Bronchial epithelial cell (primary cell): Measurements from ENCODE around the gene GFRA1. TPM values are rescaled to one million over a fixed set of nuclear protein-coding genes. Genes with fewer than 3 reads are reported as not detected.
A peak's percentile ranks its signal among the peaks of the same experiment; 100 is the strongest.

Source experiments
- DNase-seq: peaks from one replicate; pipeline ENCODE4 v3.0.0-alpha.2; 2010; ENCODE audit warnings: low read depth
- FAIRE-seq: peaks from 2 replicates; lab custom pipeline; 2011; peaks lifted over from hg19 to GRCh38; lab: Jason Lieb, UNC
- H3K27me3 ChIP-seq: 2 replicates; pipeline ENCODE4 v1.5.1; 2011; ENCODE audit warnings: low read length; ENCODE audit not compliant: control insufficient read depth, insufficient read depth
- H3K36me3 ChIP-seq: 2 replicates; pipeline ENCODE4 v1.5.1; 2011; ENCODE audit warnings: low read length; ENCODE audit not compliant: control insufficient read depth, insufficient read depth
- H3K4me3 ChIP-seq: 2 replicates; pipeline ENCODE4 v1.5.1; 2011; ENCODE audit warnings: mild to moderate bottlenecking, low read depth, low read length, control low read depth
- total RNA-seq: library from RNA; depleted of rRNA; stranded (reverse); fragments of >200 nt; gene quantifications from 2 replicates; pipeline ENCODE4 v1.2.1, GENCODE V29; 2014
- TF ChIP-seq, protein P1 (sequence below): IDR thresholded peaks from 2 replicates; pipeline ENCODE4 v1.5.1; 2011; ENCODE audit warnings: mild to moderate bottlenecking, moderate library complexity, low read length, control low read depth, inconsistent platforms; ENCODE audit not compliant: insufficient read depth, severe bottlenecking

GFRA1 gene
- total RNA-seq, 1 donor from 2014 or later, result under 0.01 TPM

DNA sequence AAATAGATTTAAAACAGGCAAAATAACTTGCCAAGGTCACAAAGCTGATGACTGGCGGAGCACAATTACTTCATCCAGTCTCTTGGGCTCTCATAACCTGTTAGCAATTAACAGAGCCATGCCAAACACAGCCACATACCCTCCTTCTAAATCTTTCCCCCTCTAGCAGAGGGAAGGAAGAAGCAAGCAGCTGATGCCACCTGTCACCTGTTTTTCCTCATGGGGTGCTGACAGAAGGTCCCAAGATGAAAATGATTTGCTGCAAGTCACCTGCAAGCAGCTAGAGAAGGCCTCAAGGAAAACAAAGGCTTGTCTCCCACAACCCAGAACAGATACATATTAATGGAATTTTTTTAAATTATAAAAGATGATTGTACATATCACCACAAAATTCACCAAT, 117.8 kb downstream of the GFRA1 start:
- no peak for FAIRE-seq
- TF ChIP-seq, protein P1, sequence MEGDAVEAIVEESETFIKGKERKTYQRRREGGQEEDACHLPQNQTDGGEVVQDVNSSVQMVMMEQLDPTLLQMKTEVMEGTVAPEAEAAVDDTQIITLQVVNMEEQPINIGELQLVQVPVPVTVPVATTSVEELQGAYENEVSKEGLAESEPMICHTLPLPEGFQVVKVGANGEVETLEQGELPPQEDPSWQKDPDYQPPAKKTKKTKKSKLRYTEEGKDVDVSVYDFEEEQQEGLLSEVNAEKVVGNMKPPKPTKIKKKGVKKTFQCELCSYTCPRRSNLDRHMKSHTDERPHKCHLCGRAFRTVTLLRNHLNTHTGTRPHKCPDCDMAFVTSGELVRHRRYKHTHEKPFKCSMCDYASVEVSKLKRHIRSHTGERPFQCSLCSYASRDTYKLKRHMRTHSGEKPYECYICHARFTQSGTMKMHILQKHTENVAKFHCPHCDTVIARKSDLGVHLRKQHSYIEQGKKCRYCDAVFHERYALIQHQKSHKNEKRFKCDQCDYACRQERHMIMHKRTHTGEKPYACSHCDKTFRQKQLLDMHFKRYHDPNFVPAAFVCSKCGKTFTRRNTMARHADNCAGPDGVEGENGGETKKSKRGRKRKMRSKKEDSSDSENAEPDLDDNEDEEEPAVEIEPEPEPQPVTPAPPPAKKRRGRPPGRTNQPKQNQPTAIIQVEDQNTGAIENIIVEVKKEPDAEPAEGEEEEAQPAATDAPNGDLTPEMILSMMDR, result no peak
- DNase-seq, result no peak

DNA sequence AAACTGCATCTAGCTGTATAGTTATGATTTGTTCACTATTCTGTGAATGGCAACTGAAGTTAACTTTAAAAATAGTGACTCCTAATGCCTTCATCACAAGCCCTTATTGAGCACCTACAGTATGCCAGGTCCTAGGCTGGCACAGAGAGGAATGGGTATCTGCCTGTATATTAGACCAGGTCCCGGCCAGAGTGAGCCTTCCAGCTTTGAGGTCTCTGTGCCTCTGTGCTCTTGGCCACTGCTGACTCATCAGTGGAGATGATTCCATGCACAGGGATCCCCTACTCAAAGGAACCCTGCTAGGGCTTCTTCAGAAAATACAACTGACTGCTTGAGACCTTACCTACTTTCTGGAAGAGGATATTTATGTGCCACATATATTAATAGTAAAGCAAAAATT, 118.4 kb downstream of the GFRA1 start:
- H3K36me3 ChIP-seq, result no peaks in the 10 kb centered on the region
- DNase-seq (no peak), FAIRE-seq (no peak)
- H3K27me3 ChIP-seq, result no peaks in the 10 kb centered on the region
- TF ChIP-seq, protein P1, result no peak
- H3K4me3 ChIP-seq, result no peak overlapping the region

More for the DNA sequence above, 117.8 kb downstream of the GFRA1 start:
- Histone ChIP-seq H3K27me3 (no peaks in the 10 kb centered on the region), H3K36me3 (no peaks in the 10 kb centered on the region), H3K4me3 (no peak overlapping the region)

DNA sequence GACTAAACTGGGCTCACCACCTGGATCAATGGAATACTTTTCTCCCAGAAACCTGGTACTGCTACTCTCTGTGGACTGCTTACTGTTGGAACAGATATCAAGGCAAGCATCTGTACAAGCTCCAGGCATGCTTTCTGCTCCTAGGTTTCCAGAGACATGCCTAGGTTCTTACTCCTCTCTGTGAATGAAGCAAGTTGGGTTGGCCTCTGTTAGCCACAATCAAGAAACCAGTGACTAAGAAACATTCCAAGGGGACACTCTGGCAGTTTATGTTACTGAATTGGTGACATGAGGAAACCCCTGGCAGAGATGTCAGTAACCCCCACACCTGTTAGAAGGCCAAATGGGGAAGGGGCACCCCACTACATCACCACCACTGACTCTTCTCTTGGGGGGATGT, 121.9 kb downstream of the GFRA1 start:
- Histone ChIP-seq H3K36me3 (no peaks in the 10 kb centered on the region), H3K4me3 (no peak overlapping the region), H3K27me3 (no peaks in the 10 kb centered on the region)
- TF ChIP-seq, protein P1, result no peak
- peak; percentile 40 for FAIRE-seq
- no peak for DNase-seq

DNA sequence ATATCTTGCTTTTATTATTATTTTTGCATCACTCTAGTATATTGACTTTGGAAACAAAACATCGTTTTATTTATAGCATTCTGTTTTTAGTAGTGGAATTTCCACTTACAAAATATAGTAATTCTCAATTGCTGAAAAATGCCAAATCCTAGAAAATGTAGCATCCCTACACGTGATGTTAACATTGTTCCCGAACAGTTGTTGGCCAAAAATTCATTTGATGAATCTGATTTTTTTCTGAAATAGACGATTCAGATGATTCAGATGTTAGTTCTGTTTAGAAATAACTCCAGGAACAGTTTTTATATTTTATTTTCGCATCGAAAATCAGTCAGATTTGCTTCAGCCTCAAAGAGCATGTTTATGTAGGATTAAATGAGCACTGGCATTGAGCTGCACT, 122.4 kb downstream of the GFRA1 start:
- DNase-seq (no peak), FAIRE-seq (no peak)
- H3K4me3 ChIP-seq, result no peak overlapping the region
- TF ChIP-seq, protein P1, result no peak
- no peaks in the 10 kb centered on the region for H3K27me3 ChIP-seq
- no peaks in the 10 kb centered on the region for H3K36me3 ChIP-seq

DNA sequence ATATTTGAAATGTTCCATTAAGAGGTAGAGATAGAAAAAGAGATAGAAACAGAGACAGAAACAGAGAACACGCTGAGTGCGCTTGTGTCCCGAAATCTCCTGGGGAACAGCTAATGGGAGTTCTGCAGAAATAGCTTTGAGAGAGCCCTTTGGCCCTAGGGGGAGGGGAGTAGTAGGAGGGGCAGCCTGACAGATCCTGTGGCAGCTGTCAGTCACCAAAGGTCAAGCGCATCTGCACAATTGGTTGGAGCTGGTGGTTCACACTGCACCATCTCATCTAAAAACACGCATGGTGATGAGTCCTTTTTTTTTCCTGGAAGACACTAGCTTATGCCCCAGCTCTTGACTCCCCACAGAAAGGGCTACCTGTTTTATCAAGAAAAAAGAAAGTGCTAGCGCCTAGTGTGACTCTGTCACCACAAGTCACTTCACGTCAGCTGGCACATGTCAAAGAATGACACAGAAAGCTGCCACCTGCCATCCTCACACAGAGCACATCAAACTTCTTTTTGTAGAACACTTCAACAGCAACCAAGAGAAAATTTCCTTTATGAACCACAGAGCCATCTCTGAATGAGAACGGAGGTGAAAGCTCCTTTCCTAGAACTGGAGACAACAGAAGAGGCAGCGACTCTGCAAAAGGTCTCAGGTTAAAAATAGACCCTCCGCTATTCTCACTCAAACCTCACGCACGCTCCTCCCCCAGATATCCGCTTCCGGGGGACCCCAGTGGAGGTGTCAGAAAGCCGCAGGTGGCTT, 125.7 kb downstream of the GFRA1 start:
- Histone ChIP-seq H3K4me3 (no peak overlapping the region), H3K27me3 (no peaks in the 10 kb centered on the region), H3K36me3 (no peaks in the 10 kb centered on the region)
- DNase-seq, result no peak
- no peak for FAIRE-seq
- TF ChIP-seq, protein P1, result no peak
